ENCODE data around the gene LMF2.
"Not testable (repeated sequence)": the region's sequence is repeated elsewhere in the genome, so short reads cannot be mapped to it uniquely, and the experiment has no call there.

LMF2 gene

DNA sequence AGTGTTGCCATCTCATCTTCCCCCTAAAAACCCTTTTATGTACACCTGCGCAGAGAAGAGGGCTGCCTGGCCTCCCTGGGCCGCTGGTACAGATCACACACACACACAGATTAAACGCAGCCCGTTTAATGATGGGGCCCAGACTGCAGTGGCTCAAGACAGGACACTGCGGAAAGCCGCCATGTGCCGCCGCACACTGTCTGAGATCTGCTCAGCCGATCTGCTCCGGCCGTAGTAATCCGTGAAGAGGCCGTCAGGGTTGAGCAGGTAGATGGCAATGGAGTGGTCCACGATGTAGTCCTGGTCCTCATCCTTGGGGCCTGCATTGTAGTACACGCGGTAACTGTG, 15.9 kb upstream of the LMF2 start:
- Histone ChIP-seq H3K9me3 (ENCODE audit: control insufficient read depth, low read length) (no peaks in the 10 kb centered on the region), H3K4me1 (ENCODE audit: control insufficient read depth, insufficient read depth, low read length) (peaks cover 9% of the 10 kb centered on the region), H3K27me3 (ENCODE audit: control insufficient read depth, insufficient read depth, low read length, poor library complexity, severe bottlenecking) (peaks cover 19% of the 10 kb centered on the region), H3K36me3 (ENCODE audit: control insufficient read depth, insufficient read depth, low read length) (peaks cover 29% of the 10 kb centered on the region), H3K27ac (ENCODE audit: insufficient read depth, low read depth, low read length, poor library complexity, severe bottlenecking) (no peak overlapping the region), H3K4me3 (ENCODE audit: insufficient read depth, low read depth, low read length) (no peak overlapping the region)
- WGBS, 2 experiments = 96 to 97% methylated on average over 16 of the region's 16 CpGs

DNA sequence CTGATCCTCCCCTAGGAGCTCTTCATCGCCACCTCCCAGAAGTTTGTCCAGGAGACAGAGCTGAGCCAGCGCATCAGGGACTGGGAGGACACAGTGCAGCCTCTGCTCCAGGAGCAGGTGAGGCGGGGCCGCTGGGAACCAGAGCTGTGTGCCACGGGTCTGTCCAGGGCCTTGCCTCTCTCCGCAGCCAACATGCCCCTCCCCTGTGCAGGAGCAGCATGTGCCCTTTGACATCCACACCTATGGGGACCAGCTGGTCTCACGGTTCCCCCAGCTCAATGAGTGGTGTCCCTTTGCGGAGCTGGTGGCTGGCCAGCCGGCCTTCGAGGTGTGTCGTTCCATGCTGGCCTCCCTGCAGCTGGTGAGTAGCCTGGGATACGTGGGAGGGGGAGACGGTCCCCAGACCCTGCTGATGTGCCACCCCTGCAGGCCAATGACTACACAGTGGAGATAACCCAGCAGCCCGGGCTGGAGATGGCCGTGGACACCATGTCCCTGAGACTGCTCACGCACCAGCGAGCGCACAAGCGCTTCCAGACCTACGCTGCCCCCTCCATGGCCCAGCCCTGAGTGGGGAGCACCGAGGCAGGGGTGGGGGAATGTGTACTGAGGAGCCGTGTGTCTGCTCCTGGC, 15.4 kb upstream of the LMF2 start:
- Histone ChIP-seq H3K4me3 (ENCODE audit: insufficient read depth, low read depth, low read length) (no peak overlapping the region), H3K9me3 (ENCODE audit: control insufficient read depth, low read length) (no peaks in the 10 kb centered on the region), H3K27ac (ENCODE audit: insufficient read depth, low read depth, low read length, poor library complexity, severe bottlenecking) (no peak overlapping the region), H3K4me1 (ENCODE audit: control insufficient read depth, insufficient read depth, low read length) (peaks cover 9% of the 10 kb centered on the region), H3K27me3 (ENCODE audit: control insufficient read depth, insufficient read depth, low read length, poor library complexity, severe bottlenecking) (peaks cover 14% of the 10 kb centered on the region), H3K36me3 (ENCODE audit: control insufficient read depth, insufficient read depth, low read length) (peaks cover 34% of the 10 kb centered on the region)
- WGBS, 2 experiments = 94 to 96% methylated on average over 22 of the region's 22 CpGs

DNA sequence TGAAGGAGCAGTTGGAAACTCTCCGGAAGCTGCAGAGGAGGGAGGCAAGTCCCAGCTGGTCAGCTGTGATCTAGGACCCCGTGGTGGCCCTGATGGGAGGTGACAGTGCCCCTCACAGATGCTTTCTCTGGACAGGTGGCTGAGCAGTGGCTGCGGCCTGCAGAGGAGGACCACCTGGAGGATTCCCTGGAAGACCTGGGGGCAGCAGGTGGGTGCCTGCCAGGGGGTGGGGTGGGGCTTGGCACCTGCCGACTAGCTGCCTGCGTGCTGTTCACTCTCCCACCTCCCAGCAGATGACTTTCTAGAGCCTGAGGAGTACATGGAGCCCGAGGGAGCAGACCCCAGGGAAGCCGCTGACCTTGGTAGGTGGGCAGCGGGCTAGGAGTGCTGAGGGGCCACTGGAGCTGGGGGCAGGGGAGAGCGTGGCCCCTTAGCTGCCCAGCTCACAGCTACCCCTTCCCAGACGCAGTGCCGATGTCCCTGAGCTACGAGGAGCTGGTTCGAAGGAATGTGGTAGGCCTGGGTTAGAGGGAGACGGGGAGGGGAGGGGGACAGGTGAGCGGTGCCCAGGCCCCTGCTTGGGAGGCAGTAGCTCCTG, 14.8 kb upstream of the LMF2 start:
- H3K27me3 ChIP-seq (ENCODE audit: control insufficient read depth, insufficient read depth, low read length, poor library complexity, severe bottlenecking) = peaks cover 8% of the 10 kb centered on the region
- no peaks in the 10 kb centered on the region for H3K9me3 ChIP-seq (ENCODE audit: control insufficient read depth, low read length)
- no peak overlapping the region for H3K27ac ChIP-seq (ENCODE audit: insufficient read depth, low read depth, low read length, poor library complexity, severe bottlenecking)
- 95 to 97% methylated on average over 15 of the region's 15 CpGs for WGBS, 2 experiments
- peaks cover 39% of the 10 kb centered on the region for H3K36me3 ChIP-seq (ENCODE audit: control insufficient read depth, insufficient read depth, low read length)
- peaks cover 9% of the 10 kb centered on the region for H3K4me1 ChIP-seq (ENCODE audit: control insufficient read depth, insufficient read depth, low read length)
- no peak overlapping the region for H3K4me3 ChIP-seq (ENCODE audit: insufficient read depth, low read depth, low read length)

DNA sequence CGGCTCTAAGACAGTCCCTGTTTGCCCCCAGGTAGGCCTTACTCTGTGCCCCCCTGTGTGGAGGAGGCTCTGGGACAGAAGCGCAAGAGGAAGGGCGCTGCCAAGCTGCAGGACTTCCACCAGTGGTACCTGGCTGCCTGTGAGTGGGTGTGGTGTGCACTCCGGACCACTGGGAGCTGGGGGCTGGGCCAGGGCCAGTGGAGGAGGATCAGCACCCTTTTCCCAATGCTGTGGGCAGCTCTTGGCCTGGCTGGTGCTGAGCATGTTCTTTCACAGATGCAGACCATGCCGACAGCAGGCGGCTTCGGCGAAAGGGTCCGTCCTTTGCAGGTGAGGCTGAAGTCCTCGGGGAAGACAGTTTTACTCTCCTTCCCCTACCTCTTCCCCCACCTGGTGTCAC, 14.2 kb upstream of the LMF2 start:
- Histone ChIP-seq H3K36me3 (ENCODE audit: control insufficient read depth, insufficient read depth, low read length) (peaks cover 39% of the 10 kb centered on the region), H3K27ac (ENCODE audit: insufficient read depth, low read depth, low read length, poor library complexity, severe bottlenecking) (no peak overlapping the region), H3K4me1 (ENCODE audit: control insufficient read depth, insufficient read depth, low read length) (peaks cover 9% of the 10 kb centered on the region), H3K27me3 (ENCODE audit: control insufficient read depth, insufficient read depth, low read length, poor library complexity, severe bottlenecking) (peaks cover 2% of the 10 kb centered on the region), H3K9me3 (ENCODE audit: control insufficient read depth, low read length) (no peaks in the 10 kb centered on the region), H3K4me3 (ENCODE audit: insufficient read depth, low read depth, low read length) (no peak overlapping the region)
- 97% methylated on average over 10 of the region's 10 CpGs for WGBS, 2 experiments

DNA sequence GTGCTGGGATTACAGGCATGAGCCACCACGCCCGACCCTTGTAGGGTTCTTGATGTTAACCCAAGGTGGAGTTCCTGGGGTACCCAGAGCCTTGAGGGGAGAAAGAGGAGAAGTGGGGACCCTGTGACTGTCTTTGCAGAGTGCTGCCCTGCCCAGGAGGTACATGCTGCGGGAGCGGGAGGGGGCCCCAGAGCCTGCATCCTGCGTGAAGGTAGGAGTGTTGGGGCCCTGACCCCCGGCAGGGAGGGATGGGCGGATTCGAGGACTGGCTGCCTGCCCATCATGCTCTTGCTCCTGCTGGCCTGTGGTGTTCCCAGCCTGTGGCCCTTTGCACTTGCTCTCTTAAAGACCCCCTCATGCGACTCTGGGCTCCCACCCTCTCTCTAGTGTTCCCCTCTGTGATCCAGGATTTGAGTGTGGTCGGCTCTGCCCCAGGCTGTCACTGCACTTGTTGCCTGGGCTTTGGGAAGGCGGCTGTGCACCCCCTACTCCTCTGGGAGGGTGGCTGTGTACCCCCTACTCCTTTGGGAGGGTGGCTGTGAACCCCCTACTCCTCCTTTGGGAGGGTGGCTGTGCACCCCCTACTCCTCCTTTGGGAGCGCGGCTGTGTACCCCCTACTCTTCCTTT, 13.4 kb upstream of the LMF2 start:
- Histone ChIP-seq H3K36me3 (ENCODE audit: control insufficient read depth, insufficient read depth, low read length) (peaks cover 42% of the 10 kb centered on the region), H3K4me1 (ENCODE audit: control insufficient read depth, insufficient read depth, low read length) (peaks cover 6% of the 10 kb centered on the region), H3K4me3 (ENCODE audit: insufficient read depth, low read depth, low read length) (no peak overlapping the region), H3K27ac (ENCODE audit: insufficient read depth, low read depth, low read length, poor library complexity, severe bottlenecking) (no peak overlapping the region), H3K27me3 (ENCODE audit: control insufficient read depth, insufficient read depth, low read length, poor library complexity, severe bottlenecking) (no peaks in the 10 kb centered on the region), H3K9me3 (ENCODE audit: control insufficient read depth, low read length) (no peaks in the 10 kb centered on the region)
- WGBS, 2 experiments = 95% methylated on average over 13 of the region's 13 CpGs

DNA sequence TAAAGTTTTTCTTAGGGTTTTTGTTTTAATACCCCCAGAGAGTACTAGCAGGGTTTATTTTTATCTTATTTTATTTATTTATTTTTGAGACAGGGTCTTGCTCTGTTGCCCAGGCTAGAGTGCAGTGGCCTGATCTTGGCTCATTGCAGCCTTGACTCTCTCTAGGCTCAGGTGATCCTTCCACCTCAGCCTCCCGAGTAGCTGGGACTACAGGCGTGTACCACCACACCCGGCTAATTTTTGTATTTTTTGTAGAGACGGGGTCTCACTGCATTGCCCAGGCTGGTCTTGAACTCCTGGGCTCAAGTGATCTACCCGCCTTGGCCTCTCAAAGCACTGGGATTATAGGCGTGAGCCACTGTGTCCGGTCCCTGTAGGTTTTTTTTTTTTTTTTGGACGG, 12.7 kb upstream of the LMF2 start:
- not testable (repeated sequence) for H3K27ac ChIP-seq (ENCODE audit: insufficient read depth, low read depth, low read length, poor library complexity, severe bottlenecking); H3K9me3 ChIP-seq (ENCODE audit: control insufficient read depth, low read length); H3K4me1 ChIP-seq (ENCODE audit: control insufficient read depth, insufficient read depth, low read length); H3K4me3 ChIP-seq (ENCODE audit: insufficient read depth, low read depth, low read length); H3K27me3 ChIP-seq (ENCODE audit: control insufficient read depth, insufficient read depth, low read length, poor library complexity, severe bottlenecking)
- WGBS, 2 experiments = 93 to 96% methylated on average over 8 of the region's 8 CpGs
- H3K36me3 ChIP-seq (ENCODE audit: control insufficient read depth, insufficient read depth, low read length) = peaks cover 42% of the 10 kb centered on the region

DNA sequence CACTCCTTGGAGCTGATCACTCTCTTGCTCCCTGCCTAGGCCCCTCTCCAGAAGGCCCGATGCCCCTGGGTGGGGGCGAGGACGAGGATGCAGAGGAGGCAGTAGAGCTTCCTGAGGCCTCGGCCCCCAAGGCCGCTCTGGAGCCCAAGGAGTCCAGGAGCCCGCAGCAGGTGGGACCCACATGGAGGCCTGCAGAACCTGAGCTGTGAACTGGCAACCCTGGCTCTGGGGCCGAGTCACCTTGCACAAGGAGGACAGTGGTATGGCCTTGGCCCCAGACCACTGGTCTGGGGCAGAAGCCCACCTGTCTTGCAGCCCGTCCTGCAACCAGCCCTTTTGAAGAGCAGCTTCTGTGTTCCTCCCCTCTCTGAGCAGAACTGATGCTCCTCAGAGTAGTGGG, 11.6 kb upstream of the LMF2 start:
- Histone ChIP-seq H3K27me3 (ENCODE audit: control insufficient read depth, insufficient read depth, low read length, poor library complexity, severe bottlenecking) (no peaks in the 10 kb centered on the region), H3K4me1 (ENCODE audit: control insufficient read depth, insufficient read depth, low read length) (peaks cover under 1% of the 10 kb centered on the region), H3K27ac (ENCODE audit: insufficient read depth, low read depth, low read length, poor library complexity, severe bottlenecking) (no peak overlapping the region), H3K9me3 (ENCODE audit: control insufficient read depth, low read length) (no peaks in the 10 kb centered on the region), H3K4me3 (ENCODE audit: insufficient read depth, low read depth, low read length) (no peak overlapping the region), H3K36me3 (ENCODE audit: control insufficient read depth, insufficient read depth, low read length) (peaks cover 42% of the 10 kb centered on the region)
- 97% methylated on average over 8 of the region's 8 CpGs for WGBS, 2 experiments

DNA sequence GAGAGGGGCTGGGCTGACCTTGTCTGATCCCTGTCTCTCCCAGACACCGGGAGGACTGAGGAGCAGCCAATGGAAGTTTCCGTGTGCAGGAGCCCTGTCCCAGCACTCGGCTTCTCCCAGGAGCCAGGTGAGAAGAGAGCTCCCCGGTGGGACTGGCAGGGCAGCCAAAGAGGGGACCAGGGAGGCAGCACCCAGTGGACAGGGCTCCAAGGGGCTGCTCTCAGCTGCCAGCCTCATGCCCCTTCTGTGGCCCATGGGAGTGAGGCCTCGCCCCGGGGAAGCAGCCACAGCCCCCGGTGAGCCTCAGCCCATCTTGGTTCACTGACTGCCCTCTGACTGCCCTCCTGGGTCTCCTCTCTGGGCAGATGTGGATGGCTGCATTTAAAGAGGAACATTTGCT, 11.1 kb upstream of the LMF2 start:
- Histone ChIP-seq H3K4me3 (ENCODE audit: insufficient read depth, low read depth, low read length) (no peak overlapping the region), H3K27ac (ENCODE audit: insufficient read depth, low read depth, low read length, poor library complexity, severe bottlenecking) (no peak overlapping the region), H3K27me3 (ENCODE audit: control insufficient read depth, insufficient read depth, low read length, poor library complexity, severe bottlenecking) (no peaks in the 10 kb centered on the region), H3K4me1 (ENCODE audit: control insufficient read depth, insufficient read depth, low read length) (no peaks in the 10 kb centered on the region), H3K9me3 (ENCODE audit: control insufficient read depth, low read length) (no peaks in the 10 kb centered on the region), H3K36me3 (ENCODE audit: control insufficient read depth, insufficient read depth, low read length) (peaks cover 41% of the 10 kb centered on the region)
- 93 to 97% methylated on average over 7 of the region's 7 CpGs for WGBS, 2 experiments

DNA sequence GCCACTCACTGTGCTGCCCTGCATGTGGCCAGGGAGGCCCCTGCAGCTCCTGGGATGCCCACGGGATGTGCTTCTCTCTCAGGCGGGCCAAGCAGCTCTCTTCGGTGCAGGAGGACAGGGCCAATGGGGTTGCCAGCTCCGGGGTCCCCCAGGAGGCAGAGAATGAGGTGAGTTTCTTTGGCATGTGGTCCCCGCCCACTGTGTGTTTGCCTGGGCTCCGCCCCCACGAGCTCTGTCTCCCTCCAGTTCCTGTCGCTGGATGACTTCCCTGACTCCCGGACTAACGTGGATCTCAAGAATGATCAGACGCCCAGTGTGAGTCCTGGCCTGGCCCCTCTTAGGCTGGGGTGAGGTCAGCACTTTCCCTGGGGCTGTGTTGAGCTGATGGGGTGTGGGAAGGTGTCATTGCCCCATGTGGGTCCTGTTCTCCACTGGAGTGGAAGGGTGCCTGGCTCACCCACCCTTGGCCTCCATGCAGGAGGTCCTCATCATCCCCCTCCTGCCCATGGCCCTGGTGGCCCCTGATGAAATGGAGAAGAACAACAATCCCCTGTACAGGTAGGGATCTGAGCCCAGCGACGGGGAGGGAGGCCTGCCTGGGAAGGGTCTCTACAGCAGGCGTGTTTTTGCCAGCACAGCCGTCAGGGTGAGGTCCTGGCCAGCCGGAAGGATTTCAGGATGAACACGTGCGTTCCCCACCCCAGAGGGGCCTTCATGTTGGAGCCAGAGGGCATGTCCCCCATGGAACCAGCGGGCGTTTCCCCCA, 10.2 kb upstream of the LMF2 start:
- Histone ChIP-seq H3K27ac (ENCODE audit: insufficient read depth, low read depth, low read length, poor library complexity, severe bottlenecking) (no peak overlapping the region), H3K27me3 (ENCODE audit: control insufficient read depth, insufficient read depth, low read length, poor library complexity, severe bottlenecking) (no peaks in the 10 kb centered on the region), H3K4me1 (ENCODE audit: control insufficient read depth, insufficient read depth, low read length) (no peaks in the 10 kb centered on the region), H3K36me3 (ENCODE audit: control insufficient read depth, insufficient read depth, low read length) (peaks cover 33% of the 10 kb centered on the region), H3K9me3 (ENCODE audit: control insufficient read depth, low read length) (no peaks in the 10 kb centered on the region), H3K4me3 (ENCODE audit: insufficient read depth, low read depth, low read length) (no peak overlapping the region)
- WGBS, 2 experiments = 93 to 96% methylated on average over 20 of the region's 20 CpGs

DNA sequence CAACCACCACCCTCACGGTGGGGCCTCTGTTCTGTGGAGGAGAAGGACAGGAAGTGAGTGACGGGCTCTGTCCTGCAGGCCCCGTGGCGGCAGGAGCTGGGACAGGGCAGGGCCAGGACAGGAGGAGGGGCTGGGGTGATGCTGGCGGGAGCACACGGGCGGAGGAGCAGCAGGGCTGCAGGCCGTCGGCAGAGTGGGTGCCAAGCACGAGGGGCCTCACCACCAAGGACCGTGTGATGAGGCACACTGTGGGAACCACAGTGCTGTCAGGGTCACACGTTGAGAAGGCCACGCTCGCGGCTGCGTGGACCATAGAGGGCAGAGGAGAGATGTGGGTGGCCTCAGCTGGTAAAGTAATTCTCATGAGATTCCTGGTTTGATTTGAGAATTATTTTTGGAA, 9.4 kb upstream of the LMF2 start:
- Histone ChIP-seq H3K27ac (ENCODE audit: insufficient read depth, low read depth, low read length, poor library complexity, severe bottlenecking) (no peak overlapping the region), H3K27me3 (ENCODE audit: control insufficient read depth, insufficient read depth, low read length, poor library complexity, severe bottlenecking) (no peaks in the 10 kb centered on the region), H3K4me1 (ENCODE audit: control insufficient read depth, insufficient read depth, low read length) (no peaks in the 10 kb centered on the region), H3K4me3 (ENCODE audit: insufficient read depth, low read depth, low read length) (no peak overlapping the region), H3K9me3 (ENCODE audit: control insufficient read depth, low read length) (no peaks in the 10 kb centered on the region), H3K36me3 (ENCODE audit: control insufficient read depth, insufficient read depth, low read length) (peaks cover 26% of the 10 kb centered on the region)
- WGBS, 2 experiments = 92 to 94% methylated on average over 16 of the region's 16 CpGs

Measured in ectodermal cell (in vitro differentiated cells).